Sigmoid colon (tissue), 7 donors: ENCODE results near the gene MAP1B. TPM values are rescaled to one million over a fixed set of nuclear protein-coding genes. Genes with fewer than 3 reads are reported as not detected.

Experiments
- DNase-seq: peaks from one replicate; pipeline ENCODE4 v3.0.0-alpha.2; 2019
- H3K27ac ChIP-seq, 4 donors: fragments of 200-600 bp; sonication (generic); one replicate each; pipeline ENCODE4 v1.5.1; 2016 to 2019; ENCODE audit warnings: mild to moderate bottlenecking in 1 of 4
- H3K27me3 ChIP-seq, 3 donors: fragments of 200-600 bp; sonication (generic); one replicate each; pipeline ENCODE4 v1.5.1; 2019; ENCODE audit warnings: mild to moderate bottlenecking in 1 of 3
- H3K36me3 ChIP-seq, 4 donors: fragments of 200-600 bp; sonication (generic); one replicate each; pipeline ENCODE4 v1.5.1; 2016 to 2019
- H3K4me1 ChIP-seq, 4 donors: fragments of 200-600 bp; sonication (generic); one replicate each; pipeline ENCODE4 v1.5.1; 2017 to 2019
- H3K4me3 ChIP-seq, 4 donors: fragments of 200-600 bp; sonication (generic); one replicate each; pipeline ENCODE4 v1.5.1; 2017 to 2019; ENCODE audit warnings: mild to moderate bottlenecking in 2 of 4, moderate library complexity in 1 of 4
- H3K9me3 ChIP-seq, 4 donors: fragments of 200-600 bp in 3 of 4; sonication (generic) in 3 of 4; one replicate each; pipeline versions ENCODE4 v1.5.1 to v1.6.1; 2013 to 2019
- EP300 ChIP-seq, 4 donors: sonication (generic); formaldehyde crosslinking; IDR thresholded peaks; one replicate each; pipeline ENCODE4 v1.6.1; 2017; ENCODE audit warnings: antibody characterized with exemption in 4 of 4
- POLR2A ChIP-seq, 2 donors: fragments of 450-650 bp; IDR thresholded peaks; one replicate each; pipeline ENCODE4 v1.6.1; 2016; ENCODE audit warnings: antibody characterized with exemption in 2 of 2, mild to moderate bottlenecking in 2 of 2, moderate library complexity in 2 of 2
- POLR2AphosphoS5 ChIP-seq, 4 donors: sonication (generic); formaldehyde crosslinking; IDR thresholded peaks; one replicate each; pipeline ENCODE4 v1.6.1; 2017; ENCODE audit warnings: antibody characterized with exemption in 4 of 4
- WGBS, 2 donors: extraction: QIAGEN DNeasy Blood & Tissue Kit; methylation state at CpG; one replicate each; pipeline ENCODE4 v1.1.7; 2013; 5-methylcytosine and 5-hydroxymethylcytosine counted together
- intact Hi-C: fragments of 100-400 bp; cut with DNase I; formaldehyde crosslinking; loops from one replicate; pipeline ENCODE4 v1.15.1; 2023
- polyA plus RNA-seq, 3 donors: library from polyadenylated mRNA; stranded (reverse); fragments of 200-250 nt; gene quantifications; one replicate each; pipeline ENCODE4 v1.2.3, GENCODE V29; 2013
- total RNA-seq, 4 donors: library from RNA; depleted of rRNA; stranded (reverse); fragments of >200 nt; gene quantifications; one replicate each; pipeline ENCODE4 v1.1.0, GENCODE V29; 2016
- TF ChIP-seq, protein P1 (sequence below), 4 experiments: fragments of 450-650 bp in 3 of 4; fragments of 200-600 bp in 1 of 4; IDR thresholded peaks; one replicate each; pipeline ENCODE4 v1.5.1; 2016 to 2019; ENCODE audit warnings: antibody characterized with exemption in 4 of 4, mild to moderate bottlenecking in 3 of 4, moderate library complexity in 2 of 4
- donor health status: healthy with polysubstance abuse.
- donor health status: Bipolar disorder and iron deficiency.
- donor health status: healthy.

MAP1B gene
- 100 to 1,000 TPM in 3 of 4 donors, 10 to 100 TPM in 1; 98.6 to 659 (median 288) TPM for total RNA-seq
- 1 to 10 TPM in 2 of 3 donors, under 1 TPM in 1; 0.69 to 5.0 (median 1.2) TPM for polyA plus RNA-seq

DNA sequence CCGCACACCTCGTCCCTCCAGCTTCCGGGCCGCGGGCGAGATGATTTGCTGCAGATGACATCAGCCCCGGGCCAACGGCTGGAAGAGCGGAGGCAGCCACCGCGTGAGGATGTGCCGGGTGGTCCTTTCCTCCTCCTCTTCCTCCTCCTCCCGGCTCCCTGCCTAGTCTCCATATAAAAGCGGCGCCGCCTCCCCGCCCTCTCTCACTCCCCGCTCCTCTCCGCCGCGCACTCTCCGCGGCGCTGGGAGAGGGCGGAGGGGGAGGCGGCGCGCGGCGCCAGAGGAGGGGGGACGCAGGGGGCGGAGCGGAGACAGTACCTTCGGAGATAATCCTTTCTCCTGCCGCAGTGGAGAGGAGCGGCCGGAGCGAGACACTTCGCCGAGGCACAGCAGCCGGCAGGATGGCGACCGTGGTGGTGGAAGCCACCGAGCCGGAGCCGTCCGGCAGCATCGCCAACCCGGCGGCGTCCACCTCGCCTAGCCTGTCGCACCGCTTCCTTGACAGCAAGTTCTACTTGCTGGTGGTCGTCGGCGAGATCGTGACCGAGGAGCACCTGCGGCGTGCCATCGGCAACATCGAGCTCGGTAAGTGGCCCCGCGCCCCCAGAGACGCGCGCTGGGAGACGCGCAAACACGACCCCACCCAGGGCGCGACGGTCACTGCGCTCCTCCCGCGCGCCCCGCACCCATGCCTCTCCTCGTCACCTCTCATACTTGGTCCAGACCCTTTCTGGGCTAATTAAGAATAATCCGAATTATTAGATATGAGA lies at the start of gene MAP1B:
Gene MAP1B (plus strand): TSS at position 345 of the 770 bp plus-strand sequence. CDS start 57 bp downstream, at position 402.
- intact Hi-C loops = loop anchor here (1.0 to 5.0 kb wide), 3 partner anchors 140 to 325 kb away; no protein-coding TSS in a partner anchor
- no peaks in the 10 kb centered on the region for H3K36me3 ChIP-seq
- H3K27ac ChIP-seq = peak within 1 kb of the TSS; percentile 75 to 87 (median 82)
- H3K9me3 ChIP-seq = no peaks in the 10 kb centered on the region
- WGBS, 2 donors = 1% methylated on average over 82 of the region's 82 CpGs
- H3K4me3 ChIP-seq = peak within 1 kb of the TSS; percentile 68 to 89 (median 79)
- no peaks in the 10 kb centered on the region for H3K27me3 ChIP-seq
- H3K4me1 ChIP-seq = peaks cover 0 to 27% (median 19%) of the 10 kb centered on the region in 4 donors
- DNase-seq = peak; percentile 80
- TF ChIP-seq EP300 (IDR thresholded peaks at IDR 0.05) (no peak), POLR2AphosphoS5 (IDR thresholded peaks at IDR 0.05) (peak; percentile 49 to 73 (median 66)), POLR2A (IDR thresholded peaks at IDR 0.05) (peak in 1 of 2 donors; percentile 29)
- TF ChIP-seq, protein P1, sequence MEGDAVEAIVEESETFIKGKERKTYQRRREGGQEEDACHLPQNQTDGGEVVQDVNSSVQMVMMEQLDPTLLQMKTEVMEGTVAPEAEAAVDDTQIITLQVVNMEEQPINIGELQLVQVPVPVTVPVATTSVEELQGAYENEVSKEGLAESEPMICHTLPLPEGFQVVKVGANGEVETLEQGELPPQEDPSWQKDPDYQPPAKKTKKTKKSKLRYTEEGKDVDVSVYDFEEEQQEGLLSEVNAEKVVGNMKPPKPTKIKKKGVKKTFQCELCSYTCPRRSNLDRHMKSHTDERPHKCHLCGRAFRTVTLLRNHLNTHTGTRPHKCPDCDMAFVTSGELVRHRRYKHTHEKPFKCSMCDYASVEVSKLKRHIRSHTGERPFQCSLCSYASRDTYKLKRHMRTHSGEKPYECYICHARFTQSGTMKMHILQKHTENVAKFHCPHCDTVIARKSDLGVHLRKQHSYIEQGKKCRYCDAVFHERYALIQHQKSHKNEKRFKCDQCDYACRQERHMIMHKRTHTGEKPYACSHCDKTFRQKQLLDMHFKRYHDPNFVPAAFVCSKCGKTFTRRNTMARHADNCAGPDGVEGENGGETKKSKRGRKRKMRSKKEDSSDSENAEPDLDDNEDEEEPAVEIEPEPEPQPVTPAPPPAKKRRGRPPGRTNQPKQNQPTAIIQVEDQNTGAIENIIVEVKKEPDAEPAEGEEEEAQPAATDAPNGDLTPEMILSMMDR (IDR thresholded peaks at IDR 0.05) = no peak

- Histone ChIP-seq H3K4me3 (no peak overlapping the region), H3K9me3 (no peaks in the 10 kb centered on the region), H3K36me3 (no peaks in the 10 kb centered on the region), H3K27me3 (no peaks in the 10 kb centered on the region), H3K4me1 (no peaks in the 10 kb centered on the region), H3K27ac (no peak overlapping the region)
- intact Hi-C loops = no loop called here
- TF ChIP-seq EP300 (IDR thresholded peaks at IDR 0.05) (no peak), POLR2AphosphoS5 (IDR thresholded peaks at IDR 0.05) (no peak), POLR2A (IDR thresholded peaks at IDR 0.05) (no peak)
- TF ChIP-seq, protein P1 (IDR thresholded peaks at IDR 0.05) = no peak
- no peak for DNase-seq
- WGBS, 2 donors = 62 to 83% methylated on average over 2 of the region's 2 CpGs
These were observed 49.5 kb upstream of the MAP1B start for GRCh38 chr5:72057816-72058215.

DNA sequence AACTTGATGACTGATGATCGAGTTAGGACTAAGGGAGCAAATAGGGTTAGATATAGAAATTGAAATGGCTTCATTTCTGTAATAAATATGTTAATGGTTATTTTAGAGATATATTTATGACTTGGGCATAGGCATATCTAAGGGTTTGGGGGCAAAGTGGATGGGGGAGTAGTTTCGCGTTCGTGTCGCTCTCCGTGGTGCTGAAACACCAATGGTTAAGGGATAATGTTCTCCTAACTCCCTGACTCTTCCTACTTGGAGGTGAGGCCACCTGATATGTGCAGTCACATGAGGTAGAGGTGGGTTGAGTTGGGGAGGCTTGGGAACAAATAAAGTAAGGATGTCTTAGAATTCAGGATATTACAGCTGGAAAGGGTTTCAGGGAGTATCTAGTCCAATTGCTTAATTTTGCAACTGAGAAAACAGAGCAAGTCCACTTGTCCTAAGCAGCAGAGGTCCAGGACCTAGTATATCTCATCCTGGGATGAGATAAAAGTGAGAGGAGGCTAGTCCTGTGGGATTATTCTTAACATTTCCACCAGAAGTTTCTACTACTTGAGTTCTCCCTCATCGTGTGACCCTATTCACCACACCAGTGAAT lies 44.0 kb upstream of the MAP1B start:
- Histone ChIP-seq H3K4me1 (no peaks in the 10 kb centered on the region), H3K9me3 (no peaks in the 10 kb centered on the region), H3K36me3 (no peaks in the 10 kb centered on the region), H3K27ac (no peak overlapping the region), H3K4me3 (no peak overlapping the region), H3K27me3 (no peaks in the 10 kb centered on the region)
- no peak for TF ChIP-seq POLR2A (IDR thresholded peaks at IDR 0.05)
- TF ChIP-seq, protein P1 (IDR thresholded peaks at IDR 0.05) = no peak
- no peak for TF ChIP-seq EP300 (IDR thresholded peaks at IDR 0.05)
- TF ChIP-seq POLR2AphosphoS5 (IDR thresholded peaks at IDR 0.05) = no peak
- 34 to 48% methylated on average over 7 of the region's 7 CpGs for WGBS, 2 donors
- intact Hi-C loops = no loop called here
- no peak for DNase-seq

DNA sequence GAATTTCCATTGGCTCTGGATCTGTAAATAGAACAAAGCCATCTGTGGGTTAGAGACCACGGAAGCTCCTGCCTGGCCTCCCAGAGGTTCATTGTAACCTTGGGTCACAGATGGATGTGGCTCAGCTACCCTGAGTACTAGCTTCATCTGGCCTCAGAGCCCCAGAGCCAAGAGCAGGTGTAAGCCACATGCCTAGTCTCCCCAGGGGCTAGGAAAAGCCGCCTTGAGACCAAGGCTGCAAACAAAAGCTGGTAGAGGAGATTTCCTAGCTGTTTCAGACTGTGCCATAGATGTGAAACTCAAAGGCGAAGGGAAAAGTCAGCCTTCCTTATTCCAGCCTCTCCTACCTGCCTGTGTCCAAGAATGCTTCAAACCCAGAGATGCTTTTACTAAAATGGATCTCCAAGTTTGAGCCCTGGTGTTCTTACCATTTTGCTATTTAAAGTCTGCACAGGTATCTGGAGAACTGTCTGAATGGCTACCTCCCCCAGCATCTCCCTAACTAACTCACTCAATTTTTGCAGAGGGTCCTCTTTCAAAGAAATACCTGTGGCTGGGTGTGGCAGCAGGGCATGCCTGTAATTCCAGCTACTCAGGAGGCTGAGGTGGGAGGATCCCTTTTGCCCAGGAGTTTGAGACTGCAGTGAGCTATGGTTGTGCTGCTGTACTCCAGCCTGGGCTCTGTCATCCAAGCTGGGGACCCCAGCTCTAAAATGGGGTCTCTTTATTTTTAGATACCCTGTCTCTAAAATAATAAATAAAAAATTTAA lies 42.3 kb upstream of the MAP1B start:
- Histone ChIP-seq H3K27ac (no peak overlapping the region), H3K4me3 (no peak overlapping the region), H3K9me3 (no peaks in the 10 kb centered on the region), H3K4me1 (no peaks in the 10 kb centered on the region), H3K27me3 (no peaks in the 10 kb centered on the region), H3K36me3 (no peaks in the 10 kb centered on the region)
- intact Hi-C loops = no loop called here
- DNase-seq = no peak
- WGBS, 2 donors = 73 to 74% methylated on average over 3 of the region's 3 CpGs
- no peak for TF ChIP-seq POLR2AphosphoS5 (IDR thresholded peaks at IDR 0.05)
